Measurements from ENCODE around the gene ANKRD39.

Gene ANKRD39

GRCh38 chr2:96800061-96801004, 57.5 kb downstream of the ANKRD39 start:
- H3K4me3 ChIP-seq (ENCODE audit: low read depth, low read length), result no peak overlapping the region
- no peak for TF ChIP-seq CTCF (IDR thresholded peaks at IDR 0.05; ENCODE audit: borderline replicate concordance, insufficient read depth, low read depth, low read length)

- H3K4me3 ChIP-seq (ENCODE audit: low read depth, low read length), result no peak overlapping the region
- TF ChIP-seq CTCF (IDR thresholded peaks at IDR 0.05; ENCODE audit: borderline replicate concordance, insufficient read depth, low read depth, low read length), result no peak
These were observed 58.2 kb downstream of the ANKRD39 start for GRCh38 chr2:96799623-96799935.

- no peak overlapping the region for H3K4me3 ChIP-seq (ENCODE audit: low read depth, low read length)
- TF ChIP-seq CTCF (IDR thresholded peaks at IDR 0.05; ENCODE audit: borderline replicate concordance, insufficient read depth, low read depth, low read length), result no peak
These were observed 58.8 kb downstream of the ANKRD39 start for GRCh38 chr2:96798733-96799622.

Measured in GM12875 (cell line).